WTC11 (cell line): Measurements from ENCODE around the gene ACOXL. TPM values are rescaled to one million over a fixed set of nuclear protein-coding genes. Genes with fewer than 3 reads are reported as not detected.

Experiments
- ATAC-seq: fragments of 200-7000 bp; cut with Tn5 transposase; 2 replicates; pipeline ENCODE4 v1.10.0; 2021; ENCODE audit warnings: mild to moderate bottlenecking, moderate library complexity
- CTCF ChIA-PET: fragments of 300-600 bp; sonication (Branson Sonifier 250); formaldehyde crosslinking; loops from one replicate; lab custom pipeline; 2021; ENCODE audit warnings: antibody characterized with exemption; lab: Charles Lee
- POLR2A ChIA-PET: fragments of 350-600 bp; sonication (Branson Sonifier 250); formaldehyde crosslinking; loops from one replicate; lab custom pipeline; 2021; ENCODE audit warnings: antibody characterized with exemption; lab: Charles Lee
- DNase-seq: peaks from one replicate; pipeline ENCODE4 v3.0.0; 2021; ENCODE audit warnings: low spot score
- H3K27ac Mint-ChIP-seq: 2 replicates; pipeline ENCODE4 v1.8.0; 2021; ENCODE audit warnings: mixed read lengths
- H3K27me3 Mint-ChIP-seq: 2 replicates; pipeline ENCODE4 v1.8.0; 2021; ENCODE audit warnings: low read depth, mild to moderate bottlenecking, moderate library complexity, mixed read lengths
- H3K36me3 Mint-ChIP-seq: 2 replicates; pipeline ENCODE4 v1.8.0; 2021; ENCODE audit warnings: mixed read lengths
- H3K4me1 Mint-ChIP-seq: 2 replicates; pipeline ENCODE4 v1.8.0; 2022; ENCODE audit warnings: mixed read lengths
- H3K4me3 Mint-ChIP-seq: 2 replicates; pipeline ENCODE4 v1.8.0; 2021; ENCODE audit warnings: mild to moderate bottlenecking, moderate library complexity, mixed read lengths
- H3K9me3 Mint-ChIP-seq: 2 replicates; pipeline ENCODE4 v1.8.0; 2021; ENCODE audit warnings: mixed read lengths
- AFF4 ChIP-seq: sonication (generic); formaldehyde crosslinking; IDR thresholded peaks from 2 replicates; pipeline ENCODE4 v1.8.1; 2023; ENCODE audit warnings: mild to moderate bottlenecking, missing genetic modification reagents, borderline replicate concordance
- CBFB ChIP-seq: sonication (generic); formaldehyde crosslinking; IDR thresholded peaks from 2 replicates; pipeline ENCODE4 v1.8.1; 2022; ENCODE audit warnings: mild to moderate bottlenecking, low read depth, missing genetic modification reagents
- CDX4 ChIP-seq: fragments of 250-450 bp; sonication (Bioruptor Pico); IDR thresholded peaks from 2 replicates; pipeline ENCODE4 v1.9.0; 2021; ENCODE audit warnings: moderate library complexity, mild to moderate bottlenecking, inconsistent platforms, borderline replicate concordance
- EMX1 ChIP-seq: fragments of 250-450 bp; sonication (Bioruptor Pico); IDR thresholded peaks from 2 replicates; pipeline ENCODE4 v1.8.0; 2021; ENCODE audit warnings: mild to moderate bottlenecking
- ETV6 ChIP-seq: sonication (generic); formaldehyde crosslinking; IDR thresholded peaks from 2 replicates; pipeline ENCODE4 v1.8.1; 2022; ENCODE audit warnings: mild to moderate bottlenecking, missing genetic modification reagents
- HMGXB4 ChIP-seq: sonication (generic); formaldehyde crosslinking; IDR thresholded peaks from 2 replicates; pipeline ENCODE4 v1.8.1; 2023; ENCODE audit warnings: mild to moderate bottlenecking, moderate library complexity, missing genetic modification reagents
- IRF2 ChIP-seq: sonication (generic); formaldehyde crosslinking; IDR thresholded peaks from 2 replicates; pipeline ENCODE4 v1.8.0; 2022; ENCODE audit warnings: low read depth, missing genetic modification reagents, borderline replicate concordance
- NFE2L1 ChIP-seq: sonication (generic); formaldehyde crosslinking; IDR thresholded peaks from 2 replicates; pipeline ENCODE4 v1.8.1; 2023; ENCODE audit warnings: missing genetic modification reagents
- NR3C1 ChIP-seq: sonication (generic); formaldehyde crosslinking; conservative IDR thresholded peaks from 2 replicates; pipeline ENCODE4 v1.8.1; 2023; ENCODE audit warnings: low read depth, mild to moderate bottlenecking, missing genetic modification reagents
- STAT6 ChIP-seq: sonication (generic); formaldehyde crosslinking; conservative IDR thresholded peaks from 2 replicates; pipeline ENCODE4 v1.8.1; 2023; ENCODE audit warnings: mild to moderate bottlenecking, low read depth, missing genetic modification reagents, moderate library complexity
- TP53 ChIP-seq: sonication (generic); formaldehyde crosslinking; IDR thresholded peaks from 2 replicates; pipeline ENCODE4 v1.8.1; 2023; ENCODE audit warnings: mild to moderate bottlenecking, missing genetic modification reagents
- ZBTB21 ChIP-seq: sonication (generic); formaldehyde crosslinking; IDR thresholded peaks from 2 replicates; pipeline ENCODE4 v1.8.1; 2023; ENCODE audit warnings: mild to moderate bottlenecking, missing genetic modification reagents, borderline replicate concordance
- ZNF396 ChIP-seq: fragments of 250-450 bp; sonication (Bioruptor Pico); IDR thresholded peaks from 2 replicates; pipeline ENCODE4 v1.8.0; 2021; ENCODE audit warnings: mild to moderate bottlenecking, moderate library complexity, borderline replicate concordance
- ZNF423 ChIP-seq: fragments of 250-450 bp; sonication (Bioruptor Pico); IDR thresholded peaks from 2 replicates; pipeline ENCODE4 v2.1.2; 2022; ENCODE audit warnings: mild to moderate bottlenecking, moderate library complexity
- ZNF671 ChIP-seq: fragments of 250-450 bp; sonication (Bioruptor Pico); IDR thresholded peaks from 2 replicates; pipeline ENCODE4 v1.8.0; 2021; ENCODE audit warnings: mild to moderate bottlenecking
- total RNA-seq: library from RNA; stranded (reverse); gene quantifications from 3 replicates; pipeline ENCODE4 v1.2.3, GENCODE V29; 2021
- TF ChIP-seq, protein P1 (sequence below): sonication (generic); formaldehyde crosslinking; IDR thresholded peaks from 2 replicates; pipeline ENCODE4 v1.8.0; 2022; ENCODE audit warnings: mild to moderate bottlenecking, missing genetic modification reagents
- TF ChIP-seq, protein P2 (sequence below): sonication (generic); formaldehyde crosslinking; IDR thresholded peaks from 2 replicates; pipeline ENCODE4 v1.8.1; 2022; ENCODE audit warnings: mild to moderate bottlenecking, missing genetic modification reagents, moderate library complexity, borderline replicate concordance

ACOXL gene
- total RNA-seq, 1 experiment from 2014 or later: 14.9 TPM

DNA sequence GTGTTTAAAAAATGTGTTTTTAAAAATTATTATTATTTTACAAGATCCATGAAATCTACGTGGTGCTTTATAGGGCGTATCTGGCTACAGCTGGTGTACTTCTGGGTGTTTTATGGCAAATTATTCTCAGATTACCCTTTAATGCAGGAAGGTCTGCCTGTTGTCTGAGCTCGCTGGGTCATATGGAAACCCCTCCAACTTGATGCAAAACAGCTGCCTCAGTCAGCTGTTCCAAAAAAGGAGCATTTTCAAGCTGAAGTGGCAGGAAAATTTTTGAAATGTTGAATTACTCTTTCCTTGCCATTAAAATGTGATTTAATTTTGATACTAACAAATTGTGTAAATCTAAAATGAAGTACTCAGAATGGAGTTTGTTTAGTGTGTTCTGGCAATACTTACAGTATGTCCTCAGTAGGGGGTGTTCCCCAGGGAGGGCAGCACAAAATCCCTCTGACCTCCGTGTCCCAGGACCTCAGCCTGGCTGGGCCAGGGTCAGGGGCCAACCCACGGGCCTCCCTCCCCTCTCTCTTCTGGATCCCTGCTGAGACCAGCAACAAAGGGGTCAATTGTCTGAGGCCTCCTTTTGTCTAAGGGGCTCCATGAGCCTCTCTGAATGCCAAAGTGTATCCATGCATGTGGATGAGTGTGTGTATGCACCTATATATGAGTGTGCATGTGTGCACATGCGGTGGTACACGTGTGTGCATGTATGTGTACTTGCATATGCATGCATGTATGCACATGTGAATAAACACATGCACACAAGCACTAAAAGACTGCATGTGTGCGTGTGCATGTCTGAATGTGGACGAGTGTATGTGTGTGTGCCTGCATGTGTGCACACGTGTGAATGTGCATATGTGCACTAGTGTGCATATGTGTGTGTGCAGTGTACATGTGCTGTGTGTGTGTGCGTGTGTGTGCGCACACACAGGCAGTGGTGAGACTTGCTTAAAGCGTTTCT, 105.4 kb downstream of the ACOXL start:
- DNase-seq: peak; percentile 36
- Mint-ChIP-seq H3K9me3 (no peaks in the 10 kb centered on the region), H3K36me3 (no peaks in the 10 kb centered on the region), H3K4me3 (peak overlapping the region; percentile 1; the same call in 1 of the 2 replicates), H3K4me1 (peaks cover 68% of the 10 kb centered on the region), H3K27me3 (no peaks in the 10 kb centered on the region), H3K27ac (0 out of 2 replicates have a peak overlapping the region, but pooled peaks have one; percentile 30)
- TF ChIP-seq IRF2 (CRISPR knock-in tag) (no peak), NFE2L1 (no peak), STAT6 (CRISPR knock-in tag) (no peak), CDX4 (CRISPR knock-in tag) (no peak), NR3C1 (CRISPR knock-in tag) (0 out of 2 replicates have a peak, but pooled peaks have one; percentile 47), CBFB (CRISPR knock-in tag) (no peak), ZNF396 (CRISPR knock-in tag) (no peak), TP53 (CRISPR knock-in tag) (peak; percentile 42; the same call in 1 of the 2 replicates), EMX1 (no peak), ZBTB21 (CRISPR knock-in tag) (0 out of 2 replicates have a peak, but pooled peaks have one; percentile 22), ETV6 (CRISPR knock-in tag) (no peak), HMGXB4 (no peak), ZNF671 (CRISPR knock-in tag) (no peak), AFF4 (CRISPR knock-in tag) (no peak), ZNF423 (CRISPR knock-in tag) (peak; percentile 31; the same call in 1 of the 2 replicates)
- TF ChIP-seq, protein P1, sequence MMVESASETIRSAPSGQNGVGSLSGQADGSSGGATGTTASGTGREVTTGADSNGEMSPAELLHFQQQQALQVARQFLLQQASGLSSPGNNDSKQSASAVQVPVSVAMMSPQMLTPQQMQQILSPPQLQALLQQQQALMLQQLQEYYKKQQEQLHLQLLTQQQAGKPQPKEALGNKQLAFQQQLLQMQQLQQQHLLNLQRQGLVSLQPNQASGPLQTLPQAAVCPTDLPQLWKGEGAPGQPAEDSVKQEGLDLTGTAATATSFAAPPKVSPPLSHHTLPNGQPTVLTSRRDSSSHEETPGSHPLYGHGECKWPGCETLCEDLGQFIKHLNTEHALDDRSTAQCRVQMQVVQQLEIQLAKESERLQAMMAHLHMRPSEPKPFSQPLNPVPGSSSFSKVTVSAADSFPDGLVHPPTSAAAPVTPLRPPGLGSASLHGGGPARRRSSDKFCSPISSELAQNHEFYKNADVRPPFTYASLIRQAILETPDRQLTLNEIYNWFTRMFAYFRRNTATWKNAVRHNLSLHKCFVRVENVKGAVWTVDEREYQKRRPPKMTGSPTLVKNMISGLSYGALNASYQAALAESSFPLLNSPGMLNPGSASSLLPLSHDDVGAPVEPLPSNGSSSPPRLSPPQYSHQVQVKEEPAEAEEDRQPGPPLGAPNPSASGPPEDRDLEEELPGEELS (CRISPR knock-in tag): no peak
- TF ChIP-seq, protein P2, sequence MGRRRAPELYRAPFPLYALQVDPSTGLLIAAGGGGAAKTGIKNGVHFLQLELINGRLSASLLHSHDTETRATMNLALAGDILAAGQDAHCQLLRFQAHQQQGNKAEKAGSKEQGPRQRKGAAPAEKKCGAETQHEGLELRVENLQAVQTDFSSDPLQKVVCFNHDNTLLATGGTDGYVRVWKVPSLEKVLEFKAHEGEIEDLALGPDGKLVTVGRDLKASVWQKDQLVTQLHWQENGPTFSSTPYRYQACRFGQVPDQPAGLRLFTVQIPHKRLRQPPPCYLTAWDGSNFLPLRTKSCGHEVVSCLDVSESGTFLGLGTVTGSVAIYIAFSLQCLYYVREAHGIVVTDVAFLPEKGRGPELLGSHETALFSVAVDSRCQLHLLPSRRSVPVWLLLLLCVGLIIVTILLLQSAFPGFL: no peak
- ChIA-PET CTCF (interaction anchor here (1.2 kb wide), 1 partner anchor 39 kb away, joined by 8 read pairs; no protein-coding TSS in a partner anchor), POLR2A (no interaction called here)
- peak; percentile 54 for ATAC-seq
